GM19099 (cell line): ENCODE data around the gene KRTAP10-9.

Experiments
- POLR2A ChIP-seq: IDR thresholded peaks from 3 replicates; pipeline ENCODE4 v1.6.1; 2011; ENCODE audit warnings: low read depth; ENCODE audit not compliant: insufficient read length; ENCODE audit errors: extremely low read depth

The KRTAP10-9 gene

GRCh38 chr21:44606495-44606894, 20.4 kb upstream of the KRTAP10-9 start:
- no peak for TF ChIP-seq POLR2A

DNA sequence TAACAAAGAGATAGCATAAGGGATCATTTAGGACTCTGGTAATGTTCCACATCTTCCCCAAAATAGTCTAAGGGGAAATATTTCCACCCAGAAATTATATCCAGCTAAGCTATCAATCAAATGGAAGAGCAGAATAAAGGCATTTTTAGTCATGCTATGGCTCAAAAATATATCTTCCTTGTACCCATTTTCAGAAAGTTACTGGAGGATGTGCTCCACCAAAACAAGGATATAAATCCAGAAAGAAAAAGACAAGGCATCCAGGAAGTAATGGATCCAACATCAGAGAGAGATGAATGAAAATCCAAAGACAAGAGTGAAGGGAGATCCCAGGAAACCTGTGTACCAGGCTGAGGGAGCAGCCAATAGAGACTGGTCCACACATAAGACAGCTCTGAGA, 17.7 kb upstream of the KRTAP10-9 start:
- TF ChIP-seq POLR2A, result no peak

GRCh38 chr21:44611551-44611950, 15.3 kb upstream of the KRTAP10-9 start:
- TF ChIP-seq POLR2A, result no peak

DNA sequence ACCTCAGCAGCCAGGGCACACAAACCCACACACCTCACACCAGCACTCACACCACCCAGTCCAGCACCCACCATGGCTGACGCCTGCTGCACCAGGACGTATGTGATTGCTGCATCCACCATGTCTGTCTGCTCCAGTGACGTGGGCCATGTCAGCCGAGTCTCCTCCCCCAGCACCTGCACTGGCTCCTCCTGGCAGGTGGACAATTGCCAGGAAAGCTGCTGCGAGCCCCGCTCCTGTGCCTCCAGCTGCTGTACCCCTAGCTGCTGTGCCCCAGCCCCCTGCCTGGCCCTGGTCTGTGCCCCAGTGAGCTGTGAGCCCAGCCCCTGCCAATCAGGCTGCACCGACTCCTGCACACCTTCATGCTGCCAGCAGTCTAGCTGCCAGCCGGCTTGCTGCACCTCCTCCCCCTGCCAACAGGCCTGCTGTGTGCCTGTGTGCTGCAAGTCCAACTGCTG, 14.8 kb upstream of the KRTAP10-9 start, which contains the start of gene KRTAP10-8:
Gene KRTAP10-8, plus strand, starts transcription at position 51 of the 458 bp plus-strand sequence. Its CDS starts 22 bp downstream, at position 73.
- no peak for TF ChIP-seq POLR2A

- no peak for TF ChIP-seq POLR2A
Measured at GRCh38 chr21:44612669-44613229, 14.1 kb upstream of the KRTAP10-9 start.

DNA sequence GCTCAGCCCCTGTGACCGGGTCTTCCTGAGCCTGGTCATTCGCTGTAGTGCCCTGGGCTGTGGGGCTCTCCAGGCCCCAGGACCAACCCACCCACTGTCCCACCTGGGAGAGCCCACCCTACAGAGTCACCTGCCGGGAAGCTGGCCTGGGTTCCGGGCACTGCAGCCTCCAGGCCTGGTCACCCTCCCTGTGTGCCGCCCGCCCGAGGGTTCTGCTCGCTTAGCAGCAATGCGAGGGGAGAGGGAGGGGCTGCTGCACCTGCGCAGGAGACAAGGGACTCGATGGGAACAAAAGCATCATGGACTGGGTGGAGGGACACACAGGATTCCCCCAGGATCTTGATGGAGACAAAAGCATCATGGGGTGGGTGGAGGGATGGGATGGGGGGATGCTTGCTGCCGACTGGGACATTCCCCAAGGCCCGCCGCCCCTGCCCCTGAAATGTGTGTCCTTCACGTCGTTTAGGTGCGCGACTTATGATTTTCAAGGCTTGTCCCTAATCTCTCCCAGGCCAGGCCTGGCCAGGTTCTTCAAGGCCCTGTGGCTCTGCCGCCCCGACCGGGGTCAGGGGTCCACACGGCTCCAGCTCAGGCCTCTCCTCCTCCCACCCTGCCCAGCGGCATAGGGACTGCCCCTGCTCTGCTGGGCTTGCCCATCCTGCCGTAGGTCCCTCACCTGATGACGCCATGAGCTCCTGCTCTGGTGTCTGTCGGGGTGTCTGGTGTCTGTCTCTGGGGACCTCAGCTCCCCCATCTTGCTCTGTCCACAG, 13.3 kb upstream of the KRTAP10-9 start:
- TF ChIP-seq POLR2A, result no peak

DNA sequence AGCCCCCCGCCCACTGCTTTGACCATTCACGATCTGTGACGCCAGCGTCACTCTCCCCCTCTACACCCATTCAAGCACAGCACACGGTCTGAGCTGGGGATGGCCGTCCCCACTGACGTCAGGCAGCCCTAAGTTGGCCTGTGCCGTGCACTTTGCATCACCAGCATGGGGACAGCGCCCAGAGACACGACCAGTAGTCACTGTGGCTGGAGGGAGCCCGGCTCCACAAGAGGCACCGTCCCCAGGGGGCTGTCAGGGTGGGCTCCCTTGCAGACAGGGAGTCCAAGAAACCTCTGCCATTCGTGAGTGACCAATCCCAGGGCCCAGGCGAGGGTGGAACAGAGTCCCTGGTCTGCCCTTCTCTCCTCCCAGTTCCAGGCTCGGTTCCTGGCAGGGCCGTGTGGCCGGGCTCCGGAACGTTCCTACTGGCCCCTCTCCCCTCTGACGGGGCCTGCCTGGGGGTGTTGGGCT, 12.7 kb upstream of the KRTAP10-9 start:
- TF ChIP-seq POLR2A, result no peak

DNA sequence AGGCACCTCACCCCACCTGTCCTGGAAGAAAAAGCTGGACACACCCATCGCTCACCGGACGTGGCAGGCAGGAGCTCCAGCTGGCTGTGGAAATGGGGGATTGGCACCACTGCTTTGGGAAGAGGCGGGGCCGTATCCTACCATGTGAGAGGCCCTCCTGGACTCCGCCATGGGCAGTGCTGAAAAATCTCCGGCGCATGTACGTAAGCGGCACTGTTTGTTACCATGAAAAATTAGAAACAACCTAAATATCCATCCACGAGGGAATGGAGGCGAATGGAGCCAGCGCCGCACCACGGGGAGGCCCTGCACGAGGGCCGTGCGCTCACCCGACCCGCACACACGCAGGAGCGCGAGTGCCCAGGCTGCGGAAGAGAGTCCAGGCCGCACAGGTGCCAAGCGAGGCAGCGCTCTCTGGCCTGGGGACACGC, 11.9 kb upstream of the KRTAP10-9 start:
- TF ChIP-seq POLR2A, result no peak

- TF ChIP-seq POLR2A, result no peak
Measured at GRCh38 chr21:44615466-44615865, 11.4 kb upstream of the KRTAP10-9 start.

GRCh38 chr21:44615911-44616590, 10.8 kb upstream of the KRTAP10-9 start:
- no peak for TF ChIP-seq POLR2A

GRCh38 chr21:44616591-44616926, 10.3 kb upstream of the KRTAP10-9 start:
- TF ChIP-seq POLR2A, result no peak

DNA sequence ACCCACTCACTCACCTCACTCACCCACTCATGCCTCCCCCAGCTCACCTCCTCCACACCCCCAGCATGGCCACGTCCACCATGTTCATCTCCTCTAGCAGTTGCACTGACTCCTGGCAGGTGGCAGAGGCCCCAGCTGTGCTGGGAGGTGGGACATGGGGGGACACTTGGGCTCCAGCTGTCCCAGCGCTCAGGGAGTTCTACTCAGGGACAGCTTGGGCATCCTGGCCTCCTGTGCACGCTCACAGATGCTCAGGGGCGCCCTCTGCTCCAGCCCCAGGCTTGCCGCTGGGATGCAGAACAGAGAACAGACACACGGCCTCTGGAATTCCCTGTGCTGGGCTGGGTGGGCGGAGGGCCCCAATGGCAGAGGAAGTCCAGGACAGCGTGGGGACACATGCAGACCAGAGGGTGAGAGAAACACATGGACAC, 9.8 kb upstream of the KRTAP10-9 start:
- no peak for TF ChIP-seq POLR2A

- TF ChIP-seq POLR2A, result no peak
Measured at GRCh38 chr21:44618504-44618903, 8.4 kb upstream of the KRTAP10-9 start.

GRCh38 chr21:44618909-44619308, 8.0 kb upstream of the KRTAP10-9 start:
- no peak for TF ChIP-seq POLR2A

GRCh38 chr21:44619886-44620285, 7.0 kb upstream of the KRTAP10-9 start:
- no peak for TF ChIP-seq POLR2A

- no peak for TF ChIP-seq POLR2A
Measured at GRCh38 chr21:44623575-44623974, 3.3 kb upstream of the KRTAP10-9 start.
